Vagina (tissue), 2 donors: ENCODE results near the gene RUNX3. TPM values are rescaled to one million over a fixed set of nuclear protein-coding genes. Genes with fewer than 3 reads are reported as not detected.

ENCODE experiments used
- DNase-seq, 2 donors: peaks; one replicate each; pipeline ENCODE4 v3.0.0-alpha.2; 2017; ENCODE audit errors: extremely low spot score in 2 of 2
- H3K27ac ChIP-seq: fragments of 200-600 bp; sonication (generic); one replicate; pipeline ENCODE4 v1.5.1; 2019
- H3K27me3 ChIP-seq: fragments of 200-600 bp; sonication (generic); one replicate; pipeline ENCODE4 v1.5.1; 2019
- H3K36me3 ChIP-seq, 2 donors: fragments of 200-600 bp; sonication (generic); one replicate each; pipeline ENCODE4 v1.5.1; 2017 to 2019
- H3K4me1 ChIP-seq: fragments of 200-600 bp; sonication (generic); one replicate; pipeline ENCODE4 v1.5.1; 2019
- H3K4me3 ChIP-seq, 2 donors: fragments of 200-600 bp; sonication (generic); 1 replicate in 1 of 2; 2 replicates in 1 of 2; pipeline ENCODE4 v1.5.1; 2016 to 2019
- H3K9me3 ChIP-seq: fragments of 200-600 bp; sonication (generic); one replicate; pipeline ENCODE4 v1.5.1; 2019
- CTCF ChIP-seq, 3 experiments: fragments of 450-650 bp in 2 of 3; fragments of 200-600 bp in 1 of 3; sonication (generic) in 1 of 3; IDR thresholded peaks; one replicate each; pipeline ENCODE4 v1.5.1; 2017 to 2019; ENCODE audit warnings: antibody characterized with exemption in 3 of 3, mild to moderate bottlenecking in 2 of 3, moderate library complexity in 2 of 3
- POLR2A ChIP-seq, 2 donors: fragments of 450-650 bp; IDR thresholded peaks; one replicate each; pipeline ENCODE4 v1.6.1; 2017; ENCODE audit warnings: antibody characterized with exemption in 2 of 2, mild to moderate bottlenecking in 2 of 2, moderate library complexity in 2 of 2
- POLR2AphosphoS5 ChIP-seq, 2 donors: sonication (generic); formaldehyde crosslinking; IDR thresholded peaks; one replicate each; pipeline ENCODE4 v1.9.0; 2017; ENCODE audit warnings: antibody characterized with exemption in 2 of 2, mild to moderate bottlenecking in 2 of 2, low read depth in 1 of 2; ENCODE audit not compliant: insufficient read depth in 1 of 2
- intact Hi-C: fragments of 100-400 bp; cut with DNase I; formaldehyde crosslinking; loops from one replicate; pipeline ENCODE4 v1.15.1; 2023
- total RNA-seq: library from RNA; depleted of rRNA; stranded (reverse); fragments of >200 nt; gene quantifications from one replicate; pipeline ENCODE4 v1.2.3, GENCODE V29; 2016

The RUNX3 gene
- total RNA-seq, 1 donor from 2014 or later: 4.2 TPM

DNA sequence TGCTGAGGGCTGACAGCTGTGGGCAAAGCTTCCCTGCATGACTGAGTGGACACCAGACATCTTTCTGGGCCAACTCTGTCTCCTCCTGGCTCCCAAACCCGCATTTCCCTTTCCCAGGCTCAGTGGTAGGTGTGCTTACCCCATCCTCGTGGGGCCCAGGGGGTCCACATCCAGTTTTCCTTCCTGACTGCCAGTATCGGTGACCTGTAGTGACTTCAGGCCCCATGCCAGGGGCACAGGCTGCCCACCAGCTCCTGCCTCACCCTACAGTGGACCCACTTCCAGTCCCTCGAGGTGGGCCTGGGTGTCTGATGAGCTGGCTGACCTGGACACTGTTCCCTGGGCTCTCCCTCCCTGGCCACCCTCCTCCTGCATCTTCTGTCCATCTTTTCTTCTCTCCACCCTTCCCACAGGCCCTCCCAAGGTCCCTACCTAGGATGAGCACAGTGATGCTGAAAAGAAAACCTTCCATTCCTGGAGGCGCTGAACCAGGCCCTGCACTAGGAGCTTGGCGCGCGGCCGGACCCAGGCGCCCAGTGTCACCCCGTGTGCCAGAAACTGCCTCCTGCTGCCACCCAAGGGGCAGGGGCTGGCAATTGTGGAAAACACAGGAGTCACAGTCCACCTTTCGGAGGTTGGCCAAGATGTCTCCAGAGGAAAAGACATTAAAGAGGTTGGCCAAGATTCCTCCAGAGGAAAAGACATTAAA is 67.1 kb downstream of the RUNX3 start:
- no peaks in the 10 kb centered on the region for H3K4me1 ChIP-seq
- no peaks in the 10 kb centered on the region for H3K36me3 ChIP-seq
- DNase-seq: peak in 1 of 2 donors; percentile 79
- intact Hi-C loops: no loop called here
- H3K27me3 ChIP-seq: no peaks in the 10 kb centered on the region
- H3K9me3 ChIP-seq: no peaks in the 10 kb centered on the region
- H3K4me3 ChIP-seq: no peak overlapping the region
- TF ChIP-seq CTCF (IDR thresholded peaks at IDR 0.05) (no peak), POLR2AphosphoS5 (IDR thresholded peaks at IDR 0.05; ENCODE audit: insufficient read depth in 1 of 2, low read depth in 1 of 2) (no peak), POLR2A (IDR thresholded peaks at IDR 0.05) (no peak)
- H3K27ac ChIP-seq: no peak overlapping the region

DNA sequence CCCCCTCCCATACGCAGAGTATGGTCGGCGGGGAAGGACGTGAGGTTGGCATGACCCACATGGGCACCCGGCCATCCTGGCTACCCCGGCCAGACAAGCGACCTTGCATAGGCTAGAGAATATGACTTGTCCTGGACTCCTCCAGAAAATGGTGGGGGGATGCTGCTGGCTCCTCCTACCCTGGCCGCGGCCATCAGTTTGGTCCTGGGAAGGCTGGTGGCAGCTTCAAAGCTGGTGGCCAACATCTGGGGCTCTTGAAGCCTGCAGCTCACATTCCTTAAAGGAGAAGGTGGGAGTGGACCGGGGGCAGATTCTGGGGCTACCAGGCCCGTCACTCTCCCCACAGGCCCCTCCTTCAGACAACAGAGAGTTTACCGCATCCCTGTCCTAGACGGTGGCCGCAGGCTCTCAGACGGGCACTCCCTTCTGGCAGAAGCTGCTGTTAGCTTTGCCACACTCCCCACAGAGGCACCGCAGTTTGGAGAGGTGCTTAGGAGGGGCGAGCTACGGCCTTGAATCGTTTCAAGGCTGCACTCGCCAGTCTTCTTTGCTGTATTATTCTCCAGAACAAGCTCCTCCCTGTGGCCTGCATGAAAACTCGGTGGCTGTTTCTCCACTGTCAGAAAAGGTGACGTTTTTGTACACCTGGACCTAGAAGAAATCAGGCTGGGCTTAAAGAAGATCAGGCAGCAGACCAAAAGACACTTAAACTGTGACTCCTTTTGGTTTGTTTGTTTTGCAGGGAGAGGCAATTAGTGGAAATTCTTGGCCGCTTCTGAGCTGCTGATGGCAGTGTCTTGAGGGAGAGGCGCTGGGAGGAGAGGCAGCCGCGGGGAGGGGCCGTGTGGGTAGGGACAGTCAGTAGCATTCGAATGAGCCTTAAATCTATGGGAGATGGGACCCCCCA is 68.0 kb downstream of the RUNX3 start:
- no peak for TF ChIP-seq POLR2A (IDR thresholded peaks at IDR 0.05)
- TF ChIP-seq POLR2AphosphoS5 (IDR thresholded peaks at IDR 0.05; ENCODE audit: insufficient read depth in 1 of 2, low read depth in 1 of 2): no peak
- no peak for TF ChIP-seq CTCF (IDR thresholded peaks at IDR 0.05)
- H3K27ac ChIP-seq: no peak overlapping the region
- DNase-seq: peak in 1 of 2 donors; percentile 47
- no peaks in the 10 kb centered on the region for H3K4me1 ChIP-seq
- H3K27me3 ChIP-seq: no peaks in the 10 kb centered on the region
- intact Hi-C loops: no loop called here
- H3K9me3 ChIP-seq: no peaks in the 10 kb centered on the region
- H3K36me3 ChIP-seq: no peaks in the 10 kb centered on the region
- no peak overlapping the region for H3K4me3 ChIP-seq

DNA sequence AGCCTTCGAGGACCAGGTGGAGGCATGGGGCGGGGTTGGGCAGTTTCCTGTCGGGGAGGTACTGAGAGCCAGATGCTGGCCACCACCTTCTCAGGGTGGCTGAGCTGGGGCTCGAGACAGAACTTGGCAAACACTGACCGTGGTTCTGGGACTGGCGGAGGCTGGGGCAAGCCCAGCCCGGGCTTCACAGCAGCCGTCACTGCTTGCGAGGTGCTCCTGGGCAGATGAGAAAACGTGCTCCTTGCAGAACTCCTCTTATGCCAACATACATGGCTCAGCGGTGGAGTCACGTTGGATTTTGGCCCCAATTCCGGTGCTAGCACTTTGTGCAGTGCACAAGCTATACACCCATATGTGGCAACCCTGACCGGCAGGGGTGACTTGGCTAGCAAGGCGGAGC is 69.2 kb downstream of the RUNX3 start:
- H3K9me3 ChIP-seq: no peaks in the 10 kb centered on the region
- intact Hi-C loops: no loop called here
- DNase-seq: peak in 1 of 2 donors; percentile 60

GRCh38 chr1:24859063-24860010 is 70.7 kb downstream of the RUNX3 start:
- Histone ChIP-seq H3K27ac (no peak overlapping the region), H3K4me3 (no peak overlapping the region), H3K27me3 (no peaks in the 10 kb centered on the region), H3K36me3 (no peaks in the 10 kb centered on the region), H3K4me1 (no peaks in the 10 kb centered on the region), H3K9me3 (no peaks in the 10 kb centered on the region)
- peak in 1 of 2 donors; percentile 5 for DNase-seq
- intact Hi-C loops: loop anchor here (10.0 kb wide), 1 partner anchor 225 kb away; no protein-coding TSS in a partner anchor
- TF ChIP-seq POLR2AphosphoS5 (IDR thresholded peaks at IDR 0.05; ENCODE audit: insufficient read depth in 1 of 2, low read depth in 1 of 2): no peak
- no peak for TF ChIP-seq POLR2A (IDR thresholded peaks at IDR 0.05)
- TF ChIP-seq CTCF (IDR thresholded peaks at IDR 0.05): no peak

More for the DNA sequence above, 69.2 kb downstream of the RUNX3 start:
- no peaks in the 10 kb centered on the region for H3K4me1 ChIP-seq
- TF ChIP-seq POLR2AphosphoS5 (IDR thresholded peaks at IDR 0.05; ENCODE audit: insufficient read depth in 1 of 2, low read depth in 1 of 2) (no peak), CTCF (IDR thresholded peaks at IDR 0.05) (no peak), POLR2A (IDR thresholded peaks at IDR 0.05) (no peak)
- H3K4me3 ChIP-seq: no peak overlapping the region
- H3K27ac ChIP-seq: no peak overlapping the region
- no peaks in the 10 kb centered on the region for H3K36me3 ChIP-seq
- H3K27me3 ChIP-seq: no peaks in the 10 kb centered on the region
